ENCODE measurements around the gene CHRNA4. TPM values are rescaled to one million over a fixed set of nuclear protein-coding genes. Genes with fewer than 3 reads are reported as not detected.

The CHRNA4 gene
- total and polyA plus RNA-seq, 2 donors (not counting 3 experiments of a cell fraction or from before 2014, with no cell fraction given) = not detected

- intact Hi-C loops (cut with micrococcal nuclease) = no loop called here
- CTCF ChIA-PET = interaction anchor here (1.1 to 2.9 kb wide), 6 partner anchors 11 to 352 kb away, joined by 3 to 28 read pairs (median 4); partner anchors contain the start of gene CHRNA4
- Histone ChIP-seq H3K9me3 (replicated peaks; ENCODE audit: control insufficient read depth, insufficient read depth, low read length) (no peaks in the 10 kb centered on the region), H4K20me1 (replicated peaks; ENCODE audit: control insufficient read depth, extremely low read depth, insufficient read depth, low read length) (no peaks in the 10 kb centered on the region), H3K79me2 (ENCODE audit: control insufficient read depth, insufficient read depth, low read length) (no peaks in the 10 kb centered on the region), H3K27ac (ENCODE audit: insufficient read depth, low read depth, low read length) (no peak overlapping the region), H3K4me2 (ENCODE audit: insufficient read depth, low read length) (no peak overlapping the region), H3K9ac (replicated peaks; ENCODE audit: extremely low read depth, insufficient read depth, low read length) (no peak overlapping the region), H3K27me3 (ENCODE audit: control insufficient read depth in 2 of 2, insufficient read depth in 2 of 2, low read length in 2 of 2) (peaks cover 0 to 3% of the 10 kb centered on the region in 2 experiments), H3K9me1 (replicated peaks; ENCODE audit: control insufficient read depth, extremely low read depth, insufficient read depth, low read length) (no peaks in the 10 kb centered on the region), H3K36me3 (ENCODE audit: control insufficient read depth in 2 of 2, extremely low read depth in 1 of 2, insufficient read depth in 2 of 2, low read length in 2 of 2) (no peaks in the 10 kb centered on the region), H2AFZ (ENCODE audit: low read depth, low read length) (no peak overlapping the region), H3K4me3 (replicated peaks in 1 of 3; ENCODE audit: insufficient read depth in 1 of 3, low read depth in 1 of 3, low read length in 3 of 3) (no peak overlapping the region), H3K4me1 (ENCODE audit: control insufficient read depth, extremely low read depth, insufficient read depth, low read length) (no peaks in the 10 kb centered on the region)
- POLR2A ChIA-PET = no interaction called here
- TF ChIP-seq JUN (IDR thresholded peaks at IDR 0.05; ENCODE audit: borderline replicate concordance, insufficient read depth, insufficient read length, low read depth) (no peak), MYC (IDR thresholded peaks at IDR 0.05; ENCODE audit: low read depth, low read length) (no peak), FOS (IDR thresholded peaks at IDR 0.05; ENCODE audit: borderline replicate concordance, insufficient read depth, low read length) (no peak), MAX (IDR thresholded peaks at IDR 0.05; ENCODE audit: insufficient read depth, insufficient read length) (no peak)
- no TSS peak for BruUV-seq (replicated peaks)
- FAIRE-seq = no peak
- dilution Hi-C loops (cut with MboI; ENCODE audit: extremely low pct_ligation_motif_present, low sequenced_read_pairs) = no loop called here
- DNase-seq (ENCODE audit: low read depth, low spot score) = no peak
Observed at GRCh38 chr20:63377951-63378381, 16.8 kb upstream of the CHRNA4 start.

GRCh38 chr20:63377256-63377941, 16.2 kb upstream of the CHRNA4 start:
- DNase-seq (ENCODE audit: low read depth, low spot score) (no peak), FAIRE-seq (no peak)
- Histone ChIP-seq H2AFZ (ENCODE audit: low read depth, low read length) (no peak overlapping the region), H3K27ac (ENCODE audit: insufficient read depth, low read depth, low read length) (no peak overlapping the region), H3K9me1 (replicated peaks; ENCODE audit: control insufficient read depth, extremely low read depth, insufficient read depth, low read length) (no peaks in the 10 kb centered on the region), H3K4me2 (ENCODE audit: insufficient read depth, low read length) (no peak overlapping the region), H3K36me3 (ENCODE audit: control insufficient read depth in 2 of 2, extremely low read depth in 1 of 2, insufficient read depth in 2 of 2, low read length in 2 of 2) (no peaks in the 10 kb centered on the region), H3K4me1 (ENCODE audit: control insufficient read depth, extremely low read depth, insufficient read depth, low read length) (no peaks in the 10 kb centered on the region), H3K9me3 (replicated peaks; ENCODE audit: control insufficient read depth, insufficient read depth, low read length) (no peaks in the 10 kb centered on the region), H3K27me3 (ENCODE audit: control insufficient read depth in 2 of 2, insufficient read depth in 2 of 2, low read length in 2 of 2) (peaks cover 0 to 3% of the 10 kb centered on the region in 2 experiments), H4K20me1 (replicated peaks; ENCODE audit: control insufficient read depth, extremely low read depth, insufficient read depth, low read length) (no peaks in the 10 kb centered on the region), H3K4me3 (replicated peaks in 1 of 3; ENCODE audit: insufficient read depth in 1 of 3, low read depth in 1 of 3, low read length in 3 of 3) (no peak overlapping the region), H3K9ac (replicated peaks; ENCODE audit: extremely low read depth, insufficient read depth, low read length) (no peak overlapping the region), H3K79me2 (ENCODE audit: control insufficient read depth, insufficient read depth, low read length) (no peaks in the 10 kb centered on the region)
- POLR2A ChIA-PET = no interaction called here
- CTCF ChIA-PET = interaction anchor here (1.0 to 2.9 kb wide), 7 partner anchors 12 to 352 kb away, joined by 3 to 28 read pairs (median 4); partner anchors contain the start of gene CHRNA4
- TF ChIP-seq MAX (IDR thresholded peaks at IDR 0.05; ENCODE audit: insufficient read depth, insufficient read length) (no peak), CTCF (IDR thresholded peaks at IDR 0.05; ENCODE audit: extremely low read depth in 1 of 2, insufficient read depth in 1 of 2, low read depth in 1 of 2, low read length in 2 of 2) (no peak)
- intact Hi-C loops (cut with micrococcal nuclease) = no loop called here
- BruUV-seq (replicated peaks) = no TSS peak
- dilution Hi-C loops (cut with MboI; ENCODE audit: extremely low pct_ligation_motif_present, low sequenced_read_pairs) = no loop called here

Data from endothelial cell of umbilical vein (primary cell).